ENCODE results near the gene CHERP.
"Not testable (repeated sequence)": the region's sequence is repeated elsewhere in the genome, so short reads cannot be mapped to it uniquely, and the experiment has no call there.

The CHERP gene

GRCh38 chr19:16576690-16577530, 34.7 kb upstream of the CHERP start:
- no peak for DNase-seq (ENCODE audit: low spot score)

GRCh38 chr19:16575861-16576689, 33.8 kb upstream of the CHERP start:
- DNase-seq (ENCODE audit: low spot score): no peak

- DNase-seq (ENCODE audit: low spot score): no peak
Measured at GRCh38 chr19:16575282-16575681, 33.0 kb upstream of the CHERP start.

GRCh38 chr19:16573925-16574324, 31.7 kb upstream of the CHERP start:
- DNase-seq (ENCODE audit: low spot score): no peak

- no peak for DNase-seq (ENCODE audit: low spot score)
Measured at GRCh38 chr19:16573296-16573695, 31.1 kb upstream of the CHERP start.

- peak; percentile 98 for DNase-seq (ENCODE audit: low spot score)
Measured at GRCh38 chr19:16572332-16573211, 30.3 kb upstream of the CHERP start, which contains the start of gene SLC35E1. SLC35E1 (minus strand) TSS chr19:16572415; CDS start chr19:16572364, 51 bp downstream.

- DNase-seq (ENCODE audit: low spot score): no peak
Measured at GRCh38 chr19:16571822-16572331, 29.6 kb upstream of the CHERP start.

GRCh38 chr19:16571283-16571682, 29.0 kb upstream of the CHERP start:
- no peak for DNase-seq (ENCODE audit: low spot score)

GRCh38 chr19:16569609-16570320, 27.5 kb upstream of the CHERP start:
- DNase-seq (ENCODE audit: low spot score): no peak

GRCh38 chr19:16566702-16567101, 24.5 kb upstream of the CHERP start:
- no peak for DNase-seq (ENCODE audit: low spot score)

GRCh38 chr19:16566161-16566560, 23.9 kb upstream of the CHERP start:
- DNase-seq (ENCODE audit: low spot score): no peak

- no peak for DNase-seq (ENCODE audit: low spot score)
Measured at GRCh38 chr19:16564842-16565241, 22.6 kb upstream of the CHERP start.

- DNase-seq (ENCODE audit: low spot score): no peak
Measured at GRCh38 chr19:16562608-16563025, 20.4 kb upstream of the CHERP start.

GRCh38 chr19:16561382-16561781, 19.1 kb upstream of the CHERP start:
- no peak for DNase-seq (ENCODE audit: low spot score)

- DNase-seq (ENCODE audit: low spot score): no peak
Measured at GRCh38 chr19:16559780-16560276, 17.6 kb upstream of the CHERP start.

GRCh38 chr19:16554776-16555175, 12.5 kb upstream of the CHERP start:
- DNase-seq (ENCODE audit: low spot score): no peak

- DNase-seq (ENCODE audit: low spot score): not testable (repeated sequence)
Measured at GRCh38 chr19:16551902-16552301, 9.7 kb upstream of the CHERP start.

GRCh38 chr19:16548956-16549355, 6.7 kb upstream of the CHERP start:
- no peak for DNase-seq (ENCODE audit: low spot score)

GRCh38 chr19:16544473-16545231, 2.4 kb upstream of the CHERP start:
- DNase-seq (ENCODE audit: low spot score): no peak

- not testable (repeated sequence) for DNase-seq (ENCODE audit: low spot score)
Measured at GRCh38 chr19:16543734-16544133, 1.5 kb upstream of the CHERP start.
